Breast epithelium (tissue), 4 donors: ENCODE results near the gene ALPK3. TPM values are rescaled to one million over a fixed set of nuclear protein-coding genes. Genes with fewer than 3 reads are reported as not detected.

Source experiments
- DNase-seq, 2 donors: peaks; one replicate each; pipeline ENCODE4 v3.0.0-alpha.2; 2019; ENCODE audit warnings: low spot score in 2 of 2
- H3K27ac ChIP-seq, 2 donors: fragments of 200-600 bp; sonication (generic) in 1 of 2; one replicate each; pipeline ENCODE4 v1.5.1; 2016 to 2019; ENCODE audit warnings: mild to moderate bottlenecking in 1 of 2
- H3K27me3 ChIP-seq, 2 donors: fragments of 200-600 bp; sonication (generic) in 1 of 2; one replicate each; pipeline versions ENCODE4 v1.5.1 to v1.6.0; 2017 to 2019; ENCODE audit warnings: control low read depth in 1 of 2, mild to moderate bottlenecking in 1 of 2
- H3K36me3 ChIP-seq: fragments of 200-600 bp; one replicate; pipeline ENCODE4 v1.5.1; 2019
- H3K4me1 ChIP-seq, 2 donors: fragments of 200-600 bp; sonication (generic); one replicate each; pipeline ENCODE4 v1.5.1; 2016 to 2019; ENCODE audit warnings: control low read depth in 1 of 2
- H3K4me3 ChIP-seq, 3 donors: fragments of 200-600 bp; sonication (generic); 1 replicate in 2 of 3; 2 replicates in 1 of 3; pipeline ENCODE4 v1.5.1; 2016 to 2019; ENCODE audit warnings: mild to moderate bottlenecking in 3 of 3, moderate library complexity in 2 of 3
- H3K9me3 ChIP-seq, 2 donors: fragments of 200-600 bp; sonication (generic) in 1 of 2; one replicate each; pipeline ENCODE4 v1.5.1; 2016 to 2019; ENCODE audit warnings: control low read depth in 1 of 2
- POLR2A ChIP-seq: fragments of 450-650 bp; IDR thresholded peaks from one replicate; pipeline ENCODE4 v1.6.1; 2016; ENCODE audit warnings: antibody characterized with exemption, mild to moderate bottlenecking, moderate library complexity
- POLR2AphosphoS5 ChIP-seq, 3 donors: sonication (generic); formaldehyde crosslinking; IDR thresholded peaks; one replicate each; pipeline ENCODE4 v1.6.1; 2017; ENCODE audit warnings: antibody characterized with exemption in 3 of 3
- intact Hi-C: fragments of 100-400 bp; cut with DNase I; formaldehyde crosslinking; loops from one replicate; pipeline ENCODE4 v1.15.1; 2023; ENCODE audit warnings: low total_unique reads
- total RNA-seq, 3 donors: library from RNA; depleted of rRNA; stranded (reverse); fragments of >200 nt; gene quantifications; one replicate each; pipeline ENCODE4 v1.1.0, GENCODE V29; 2016
- TF ChIP-seq, protein P1 (sequence below), 3 donors: fragments of 450-650 bp; IDR thresholded peaks; one replicate each; pipeline ENCODE4 v1.5.1; 2016 to 2017; ENCODE audit warnings: antibody characterized with exemption in 3 of 3, mild to moderate bottlenecking in 3 of 3, moderate library complexity in 3 of 3

The ALPK3 gene
- total RNA-seq, 3 donors from 2014 or later, result 1.6 to 3.4 (median 2.6) TPM

DNA sequence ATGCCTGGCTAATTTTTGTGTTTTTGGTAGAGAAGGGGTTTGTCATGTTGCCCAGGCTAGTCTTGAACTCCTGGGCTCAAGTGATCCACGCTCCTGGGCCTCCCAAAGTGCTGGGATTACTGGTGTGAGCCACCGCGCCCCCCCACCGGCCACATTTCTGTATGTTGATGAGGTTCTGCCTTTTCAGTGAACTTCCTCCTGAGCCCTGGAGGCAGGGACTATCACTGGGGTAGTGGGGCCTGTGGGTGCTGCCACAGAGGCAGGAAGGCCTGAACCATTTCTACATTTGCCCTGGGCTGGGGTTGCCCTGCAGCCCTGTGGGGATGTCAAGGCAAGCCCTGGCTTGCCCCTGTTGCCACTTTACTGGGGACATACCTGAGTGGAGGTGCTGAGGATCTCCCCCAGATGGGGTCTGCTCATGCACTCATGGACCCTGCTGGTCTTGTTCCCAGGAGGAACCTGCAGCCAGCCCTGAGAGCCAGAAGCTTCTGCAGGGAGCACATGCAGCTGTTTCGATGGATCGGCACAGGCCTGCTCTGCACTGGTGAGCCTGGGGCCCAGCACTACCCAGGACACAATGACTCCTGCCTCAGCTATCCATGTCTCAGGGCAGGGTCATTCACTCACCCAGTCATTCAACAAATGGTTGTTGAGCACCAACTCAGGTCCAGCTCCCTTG, 73.0 kb downstream of the ALPK3 start:
- no peaks in the 10 kb centered on the region for H3K36me3 ChIP-seq
- intact Hi-C loops, result loop anchor here (2.0 kb wide), 1 partner anchor 27 kb away; no protein-coding TSS in a partner anchor
- DNase-seq, result no peak
- H3K27me3 ChIP-seq, result no peaks in the 10 kb centered on the region
- no peaks in the 10 kb centered on the region for H3K9me3 ChIP-seq
- no peak overlapping the region for H3K4me3 ChIP-seq
- H3K4me1 ChIP-seq, result no peaks in the 10 kb centered on the region
- no peak overlapping the region for H3K27ac ChIP-seq
- no peak for TF ChIP-seq POLR2AphosphoS5 (IDR thresholded peaks at IDR 0.05)
- TF ChIP-seq, protein P1, sequence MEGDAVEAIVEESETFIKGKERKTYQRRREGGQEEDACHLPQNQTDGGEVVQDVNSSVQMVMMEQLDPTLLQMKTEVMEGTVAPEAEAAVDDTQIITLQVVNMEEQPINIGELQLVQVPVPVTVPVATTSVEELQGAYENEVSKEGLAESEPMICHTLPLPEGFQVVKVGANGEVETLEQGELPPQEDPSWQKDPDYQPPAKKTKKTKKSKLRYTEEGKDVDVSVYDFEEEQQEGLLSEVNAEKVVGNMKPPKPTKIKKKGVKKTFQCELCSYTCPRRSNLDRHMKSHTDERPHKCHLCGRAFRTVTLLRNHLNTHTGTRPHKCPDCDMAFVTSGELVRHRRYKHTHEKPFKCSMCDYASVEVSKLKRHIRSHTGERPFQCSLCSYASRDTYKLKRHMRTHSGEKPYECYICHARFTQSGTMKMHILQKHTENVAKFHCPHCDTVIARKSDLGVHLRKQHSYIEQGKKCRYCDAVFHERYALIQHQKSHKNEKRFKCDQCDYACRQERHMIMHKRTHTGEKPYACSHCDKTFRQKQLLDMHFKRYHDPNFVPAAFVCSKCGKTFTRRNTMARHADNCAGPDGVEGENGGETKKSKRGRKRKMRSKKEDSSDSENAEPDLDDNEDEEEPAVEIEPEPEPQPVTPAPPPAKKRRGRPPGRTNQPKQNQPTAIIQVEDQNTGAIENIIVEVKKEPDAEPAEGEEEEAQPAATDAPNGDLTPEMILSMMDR (IDR thresholded peaks at IDR 0.05), result no peak
- no peak for TF ChIP-seq POLR2A

DNA sequence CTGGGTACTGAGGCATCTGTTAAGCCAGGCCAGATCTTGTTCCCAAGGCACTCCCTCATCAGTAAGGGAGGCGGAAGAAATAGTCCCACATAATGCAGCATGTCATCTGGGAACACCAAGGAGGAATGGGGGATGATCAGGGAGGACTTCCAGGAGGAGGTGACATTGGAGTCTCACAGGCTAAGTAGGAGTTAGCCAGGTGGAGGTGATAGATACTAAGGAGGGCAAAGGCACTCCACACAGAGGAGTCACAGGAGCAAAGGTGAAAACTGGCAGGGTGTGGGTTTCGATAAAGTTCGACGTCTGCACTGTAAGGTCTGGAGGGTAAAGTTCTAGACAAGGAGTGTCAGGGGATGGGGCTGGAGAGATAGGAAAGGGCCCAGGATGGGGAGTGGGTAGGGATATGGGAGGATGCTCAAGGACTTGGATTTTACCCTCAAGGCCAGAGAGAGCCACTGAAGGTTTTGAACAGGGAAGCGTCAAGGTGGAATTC, 73.6 kb downstream of the ALPK3 start:
- Histone ChIP-seq H3K36me3 (no peaks in the 10 kb centered on the region), H3K27ac (no peak overlapping the region), H3K4me3 (no peak overlapping the region), H3K9me3 (no peaks in the 10 kb centered on the region), H3K4me1 (no peaks in the 10 kb centered on the region), H3K27me3 (no peaks in the 10 kb centered on the region)
- no peak for TF ChIP-seq POLR2A
- TF ChIP-seq POLR2AphosphoS5 (IDR thresholded peaks at IDR 0.05), result no peak
- TF ChIP-seq, protein P1 (IDR thresholded peaks at IDR 0.05), result no peak
- no peak for DNase-seq
- intact Hi-C loops, result no loop called here

DNA sequence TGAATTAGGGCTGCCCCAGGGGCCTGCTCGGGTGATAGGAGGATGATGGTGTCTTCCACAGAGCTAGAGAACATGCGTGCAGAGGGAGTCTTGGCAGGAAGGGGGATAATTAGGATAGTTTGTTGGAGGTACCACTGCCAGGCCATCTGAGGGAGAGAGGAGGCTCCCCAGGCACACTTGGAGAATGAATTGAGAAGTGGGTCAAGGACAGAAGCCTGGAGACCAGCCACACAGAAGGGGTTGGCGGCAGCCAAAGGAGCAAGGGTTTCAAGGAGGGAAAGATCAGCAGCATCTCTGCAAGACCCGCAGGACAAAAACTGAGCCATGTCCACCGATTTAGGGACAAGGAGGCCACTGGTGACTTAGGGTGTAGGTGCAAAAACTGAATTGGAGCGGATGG, 74.2 kb downstream of the ALPK3 start:
- H3K36me3 ChIP-seq, result no peaks in the 10 kb centered on the region
- H3K27ac ChIP-seq, result no peak overlapping the region
- DNase-seq, result no peak
- no peaks in the 10 kb centered on the region for H3K27me3 ChIP-seq
- TF ChIP-seq POLR2A (no peak), POLR2AphosphoS5 (IDR thresholded peaks at IDR 0.05) (no peak)
- TF ChIP-seq, protein P1 (IDR thresholded peaks at IDR 0.05), result no peak
- H3K4me3 ChIP-seq, result no peak overlapping the region
- H3K9me3 ChIP-seq, result no peaks in the 10 kb centered on the region
- no peaks in the 10 kb centered on the region for H3K4me1 ChIP-seq
- intact Hi-C loops, result no loop called here

DNA sequence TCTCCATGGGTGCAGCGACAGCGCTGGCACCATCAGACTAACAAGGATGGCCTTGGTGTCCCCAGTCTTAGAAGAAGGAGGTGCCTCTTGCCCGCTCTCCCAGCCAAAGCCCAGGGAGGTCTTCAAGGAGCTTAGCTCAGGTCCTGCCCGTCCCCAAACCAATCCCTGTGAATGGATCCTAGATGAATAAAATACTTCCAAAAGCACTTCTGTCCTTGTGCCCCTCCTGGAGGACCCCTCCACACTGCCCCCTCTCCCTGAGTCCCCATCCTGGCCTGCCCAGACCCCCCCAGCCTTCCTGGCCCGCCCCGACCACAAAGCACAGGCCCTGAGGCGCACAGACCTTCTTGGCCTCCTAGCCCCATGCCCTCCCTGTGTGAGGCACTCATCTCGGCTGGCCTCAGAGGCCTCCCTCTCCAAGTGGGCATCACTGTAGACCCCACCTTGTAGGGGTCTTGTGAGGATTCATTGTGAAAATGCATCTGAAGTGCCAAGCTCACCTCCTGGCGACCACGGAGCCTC, 75.7 kb downstream of the ALPK3 start:
- Histone ChIP-seq H3K4me3 (no peak overlapping the region), H3K27ac (no peak overlapping the region), H3K27me3 (no peaks in the 10 kb centered on the region), H3K36me3 (no peaks in the 10 kb centered on the region), H3K9me3 (no peaks in the 10 kb centered on the region), H3K4me1 (no peaks in the 10 kb centered on the region)
- intact Hi-C loops, result no loop called here
- TF ChIP-seq, protein P1 (IDR thresholded peaks at IDR 0.05), result no peak
- no peak for DNase-seq

DNA sequence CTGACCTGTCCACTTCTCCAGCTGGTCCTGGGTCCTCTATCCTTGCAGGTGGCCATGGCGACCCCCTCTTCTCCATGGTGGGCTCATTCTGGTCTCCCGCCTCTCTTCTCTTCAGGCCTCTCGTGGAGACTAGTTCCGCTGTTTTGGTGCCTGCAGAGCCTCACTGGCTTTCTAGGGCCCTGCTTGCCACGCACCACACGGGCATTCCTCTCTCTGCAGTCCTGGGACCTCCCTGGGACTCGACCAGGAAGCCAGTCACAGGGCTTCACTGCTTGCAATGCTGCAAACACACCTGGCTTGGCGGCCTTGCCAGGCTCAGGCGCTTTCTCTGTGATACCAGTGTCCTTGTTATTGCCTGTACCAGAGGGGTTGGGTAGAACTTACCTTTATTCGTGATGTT, 76.5 kb downstream of the ALPK3 start:
- intact Hi-C loops, result no loop called here
- H3K4me3 ChIP-seq, result no peak overlapping the region
- no peak overlapping the region for H3K27ac ChIP-seq
- H3K4me1 ChIP-seq, result no peaks in the 10 kb centered on the region
- no peaks in the 10 kb centered on the region for H3K36me3 ChIP-seq
- TF ChIP-seq POLR2AphosphoS5 (IDR thresholded peaks at IDR 0.05), result no peak
- TF ChIP-seq, protein P1 (IDR thresholded peaks at IDR 0.05), result no peak
- no peak for TF ChIP-seq POLR2A
- DNase-seq, result no peak
- no peaks in the 10 kb centered on the region for H3K27me3 ChIP-seq
- no peaks in the 10 kb centered on the region for H3K9me3 ChIP-seq
